ENCODE results near the gene ALKBH1.
"Not testable (repeated sequence)": the region's sequence is repeated elsewhere in the genome, so short reads cannot be mapped to it uniquely, and the experiment has no call there.

The ALKBH1 gene

GRCh38 chr14:77667331-77667730 is 40.5 kb downstream of the ALKBH1 start:
- Histone ChIP-seq H3K27me3 (ENCODE audit: control insufficient read depth in 1 of 2, insufficient read depth in 2 of 2, low read length in 2 of 2) (no peaks in the 10 kb centered on the region), H3K27ac (ENCODE audit: low read depth, low read length) (no peak overlapping the region), H3K4me1 (ENCODE audit: insufficient read depth, low read length) (no peaks in the 10 kb centered on the region), H3K9me3 (ENCODE audit: low read length) (no peaks in the 10 kb centered on the region), H3K36me3 (ENCODE audit: insufficient read depth, low read length) (no peaks in the 10 kb centered on the region), H3K9ac (ENCODE audit: low read length) (no peak overlapping the region), H3K4me3 (ENCODE audit: low read depth in 1 of 2, low read length in 2 of 2) (no peak overlapping the region)

- H3K36me3 ChIP-seq (ENCODE audit: insufficient read depth, low read length): no peaks in the 10 kb centered on the region
- H3K27me3 ChIP-seq (ENCODE audit: control insufficient read depth in 1 of 2, insufficient read depth in 2 of 2, low read length in 2 of 2): no peaks in the 10 kb centered on the region
- H3K27ac ChIP-seq (ENCODE audit: low read depth, low read length): no peak overlapping the region
- H3K4me3 ChIP-seq (ENCODE audit: low read depth in 1 of 2, low read length in 2 of 2): no peak overlapping the region
- no peaks in the 10 kb centered on the region for H3K4me1 ChIP-seq (ENCODE audit: insufficient read depth, low read length)
- no peak overlapping the region for H3K9ac ChIP-seq (ENCODE audit: low read length)
- H3K9me3 ChIP-seq (ENCODE audit: low read length): no peaks in the 10 kb centered on the region
Observed at GRCh38 chr14:77663293-77663692, 44.5 kb downstream of the ALKBH1 start.

GRCh38 chr14:77661562-77661961 is 46.3 kb downstream of the ALKBH1 start:
- not testable (repeated sequence) for H3K4me3 ChIP-seq (ENCODE audit: low read depth in 1 of 2, low read length in 2 of 2); H3K27ac ChIP-seq (ENCODE audit: low read depth, low read length); H3K27me3 ChIP-seq (ENCODE audit: control insufficient read depth in 1 of 2, insufficient read depth in 2 of 2, low read length in 2 of 2); H3K4me1 ChIP-seq (ENCODE audit: insufficient read depth, low read length); H3K9me3 ChIP-seq (ENCODE audit: low read length); H3K36me3 ChIP-seq (ENCODE audit: insufficient read depth, low read length); H3K9ac ChIP-seq (ENCODE audit: low read length)

GRCh38 chr14:77660754-77661153 is 47.1 kb downstream of the ALKBH1 start:
- H3K27me3 ChIP-seq (ENCODE audit: control insufficient read depth in 1 of 2, insufficient read depth in 2 of 2, low read length in 2 of 2): no peaks in the 10 kb centered on the region
- H3K9me3 ChIP-seq (ENCODE audit: low read length): no peaks in the 10 kb centered on the region
- H3K36me3 ChIP-seq (ENCODE audit: insufficient read depth, low read length): no peaks in the 10 kb centered on the region
- H3K4me3 ChIP-seq (ENCODE audit: low read depth in 1 of 2, low read length in 2 of 2): no peak overlapping the region
- H3K27ac ChIP-seq (ENCODE audit: low read depth, low read length): no peak overlapping the region
- H3K9ac ChIP-seq (ENCODE audit: low read length): no peak overlapping the region
- no peaks in the 10 kb centered on the region for H3K4me1 ChIP-seq (ENCODE audit: insufficient read depth, low read length)

GRCh38 chr14:77659831-77660230 is 48.0 kb downstream of the ALKBH1 start:
- no peaks in the 10 kb centered on the region for H3K9me3 ChIP-seq (ENCODE audit: low read length)
- no peak overlapping the region for H3K27ac ChIP-seq (ENCODE audit: low read depth, low read length)
- H3K4me1 ChIP-seq (ENCODE audit: insufficient read depth, low read length): no peaks in the 10 kb centered on the region
- no peaks in the 10 kb centered on the region for H3K27me3 ChIP-seq (ENCODE audit: control insufficient read depth in 1 of 2, insufficient read depth in 2 of 2, low read length in 2 of 2)
- no peak overlapping the region for H3K4me3 ChIP-seq (ENCODE audit: low read depth in 1 of 2, low read length in 2 of 2)
- no peak overlapping the region for H3K9ac ChIP-seq (ENCODE audit: low read length)
- no peaks in the 10 kb centered on the region for H3K36me3 ChIP-seq (ENCODE audit: insufficient read depth, low read length)

- Histone ChIP-seq H3K9me3 (ENCODE audit: low read length) (no peaks in the 10 kb centered on the region), H3K4me3 (ENCODE audit: low read depth in 1 of 2, low read length in 2 of 2) (no peak overlapping the region), H3K9ac (ENCODE audit: low read length) (no peak overlapping the region), H3K27me3 (ENCODE audit: control insufficient read depth in 1 of 2, insufficient read depth in 2 of 2, low read length in 2 of 2) (no peaks in the 10 kb centered on the region), H3K4me1 (ENCODE audit: insufficient read depth, low read length) (no peaks in the 10 kb centered on the region), H3K27ac (ENCODE audit: low read depth, low read length) (no peak overlapping the region), H3K36me3 (ENCODE audit: insufficient read depth, low read length) (no peaks in the 10 kb centered on the region)
Observed at GRCh38 chr14:77657280-77657679, 50.5 kb downstream of the ALKBH1 start.

- no peaks in the 10 kb centered on the region for H3K36me3 ChIP-seq (ENCODE audit: insufficient read depth, low read length)
- H3K27me3 ChIP-seq (ENCODE audit: control insufficient read depth in 1 of 2, insufficient read depth in 2 of 2, low read length in 2 of 2): no peaks in the 10 kb centered on the region
- no peak overlapping the region for H3K27ac ChIP-seq (ENCODE audit: low read depth, low read length)
- no peaks in the 10 kb centered on the region for H3K4me1 ChIP-seq (ENCODE audit: insufficient read depth, low read length)
- H3K4me3 ChIP-seq (ENCODE audit: low read depth in 1 of 2, low read length in 2 of 2): no peak overlapping the region
- H3K9ac ChIP-seq (ENCODE audit: low read length): no peak overlapping the region
- no peaks in the 10 kb centered on the region for H3K9me3 ChIP-seq (ENCODE audit: low read length)
Observed at GRCh38 chr14:77654001-77654441, 53.8 kb downstream of the ALKBH1 start.

- Histone ChIP-seq H3K9ac (ENCODE audit: low read length) (no peak overlapping the region), H3K4me3 (ENCODE audit: low read depth in 1 of 2, low read length in 2 of 2) (no peak overlapping the region), H3K9me3 (ENCODE audit: low read length) (no peaks in the 10 kb centered on the region), H3K27ac (ENCODE audit: low read depth, low read length) (no peak overlapping the region), H3K36me3 (ENCODE audit: insufficient read depth, low read length) (no peaks in the 10 kb centered on the region), H3K27me3 (ENCODE audit: control insufficient read depth in 1 of 2, insufficient read depth in 2 of 2, low read length in 2 of 2) (no peaks in the 10 kb centered on the region), H3K4me1 (ENCODE audit: insufficient read depth, low read length) (no peaks in the 10 kb centered on the region)
Observed at GRCh38 chr14:77649326-77649725, 58.5 kb downstream of the ALKBH1 start.

GRCh38 chr14:77648520-77649200 is 59.2 kb downstream of the ALKBH1 start:
- Histone ChIP-seq H3K4me1 (ENCODE audit: insufficient read depth, low read length) (no peaks in the 10 kb centered on the region), H3K36me3 (ENCODE audit: insufficient read depth, low read length) (no peaks in the 10 kb centered on the region), H3K4me3 (ENCODE audit: low read depth in 1 of 2, low read length in 2 of 2) (no peak overlapping the region), H3K27ac (ENCODE audit: low read depth, low read length) (no peak overlapping the region), H3K27me3 (ENCODE audit: control insufficient read depth in 1 of 2, insufficient read depth in 2 of 2, low read length in 2 of 2) (no peaks in the 10 kb centered on the region), H3K9ac (ENCODE audit: low read length) (no peak overlapping the region), H3K9me3 (ENCODE audit: low read length) (no peaks in the 10 kb centered on the region)

- Histone ChIP-seq H3K4me3 (ENCODE audit: low read depth in 1 of 2, low read length in 2 of 2) (no peak overlapping the region), H3K9me3 (ENCODE audit: low read length) (no peaks in the 10 kb centered on the region), H3K9ac (ENCODE audit: low read length) (no peak overlapping the region), H3K27ac (ENCODE audit: low read depth, low read length) (no peak overlapping the region), H3K36me3 (ENCODE audit: insufficient read depth, low read length) (no peaks in the 10 kb centered on the region), H3K4me1 (ENCODE audit: insufficient read depth, low read length) (no peaks in the 10 kb centered on the region), H3K27me3 (ENCODE audit: control insufficient read depth in 1 of 2, insufficient read depth in 2 of 2, low read length in 2 of 2) (no peaks in the 10 kb centered on the region)
Observed at GRCh38 chr14:77647853-77648252, 60.0 kb downstream of the ALKBH1 start.

- Histone ChIP-seq H3K9ac (ENCODE audit: low read length) (no peak overlapping the region), H3K9me3 (ENCODE audit: low read length) (no peaks in the 10 kb centered on the region), H3K27me3 (ENCODE audit: control insufficient read depth in 1 of 2, insufficient read depth in 2 of 2, low read length in 2 of 2) (no peaks in the 10 kb centered on the region), H3K4me3 (ENCODE audit: low read depth in 1 of 2, low read length in 2 of 2) (no peak overlapping the region), H3K36me3 (ENCODE audit: insufficient read depth, low read length) (no peaks in the 10 kb centered on the region), H3K4me1 (ENCODE audit: insufficient read depth, low read length) (no peaks in the 10 kb centered on the region), H3K27ac (ENCODE audit: low read depth, low read length) (no peak overlapping the region)
Observed at GRCh38 chr14:77646907-77647306, 60.9 kb downstream of the ALKBH1 start.

GRCh38 chr14:77645520-77646230 is 62.1 kb downstream of the ALKBH1 start:
- no peaks in the 10 kb centered on the region for H3K36me3 ChIP-seq (ENCODE audit: insufficient read depth, low read length)
- no peaks in the 10 kb centered on the region for H3K9me3 ChIP-seq (ENCODE audit: low read length)
- H3K4me3 ChIP-seq (ENCODE audit: low read depth in 1 of 2, low read length in 2 of 2): no peak overlapping the region
- H3K27ac ChIP-seq (ENCODE audit: low read depth, low read length): no peak overlapping the region
- H3K27me3 ChIP-seq (ENCODE audit: control insufficient read depth in 1 of 2, insufficient read depth in 2 of 2, low read length in 2 of 2): no peaks in the 10 kb centered on the region
- H3K4me1 ChIP-seq (ENCODE audit: insufficient read depth, low read length): no peaks in the 10 kb centered on the region
- no peak overlapping the region for H3K9ac ChIP-seq (ENCODE audit: low read length)
